PC-9 (cell line): ENCODE results near the gene EFEMP2. TPM values are rescaled to one million over a fixed set of nuclear protein-coding genes. Genes with fewer than 3 reads are reported as not detected.
"Not testable (repeated sequence)": the region's sequence is repeated elsewhere in the genome, so short reads cannot be mapped to it uniquely, and the experiment has no call there.

Source experiments
- BruUV-seq: library from RNA; stranded (reverse); fragments of 400-500 nt; replicated peaks from 2 replicates; lab custom pipeline; 2021; lab: Mats Ljungman, UMichigan
- CTCF ChIA-PET: fragments of 300-600 bp; sonication (Branson Sonifier 250); formaldehyde crosslinking; loops from one replicate; lab custom pipeline; 2022; ENCODE audit warnings: antibody characterized with exemption; lab: Charles Lee
- POLR2A ChIA-PET: fragments of 300-600 bp; sonication (Branson Sonifier 250); formaldehyde crosslinking; loops from one replicate; lab custom pipeline; 2022; ENCODE audit warnings: antibody characterized with exemption; ENCODE audit not compliant: unreplicated experiment; lab: Charles Lee
- DNase-seq, 2 experiments: peaks; one replicate each; pipeline versions ENCODE4 v3.0.0 to v3.0.0-alpha.2; 2015 to 2022; ENCODE audit warnings: mixed read lengths in 1 of 2
- H2AFZ ChIP-seq: fragments of 200-600 bp; sonication (generic); 2 replicates; pipeline ENCODE4 v1.8.1; 2017; ENCODE audit warnings: antibody characterized with exemption
- H3F3A ChIP-seq: fragments of 200-600 bp; sonication (generic); 2 replicates; pipeline ENCODE4 v1.8.1; 2017; ENCODE audit warnings: antibody characterized with exemption, mild to moderate bottlenecking, low read depth; ENCODE audit not compliant: insufficient read depth
- H3K27ac ChIP-seq: fragments of 200-600 bp; sonication (generic); 2 replicates; pipeline ENCODE4 v1.6.1; 2016; ENCODE audit warnings: mixed run types
- H3K27me3 ChIP-seq: fragments of 200-600 bp; sonication (generic); 2 replicates; pipeline ENCODE4 v1.6.1; 2016; ENCODE audit warnings: low read depth, mixed run types; ENCODE audit not compliant: insufficient read depth
- H3K36me3 ChIP-seq: fragments of 200-600 bp; sonication (generic); 2 replicates; pipeline ENCODE4 v1.6.1; 2016; ENCODE audit warnings: low read depth, mixed run types
- H3K4me1 ChIP-seq: fragments of 200-600 bp; sonication (generic); replicated peaks from 2 replicates; pipeline ENCODE4 v1.6.1; 2016; ENCODE audit warnings: mixed run types; ENCODE audit not compliant: insufficient read depth
- H3K4me2 ChIP-seq: fragments of 200-600 bp; sonication (generic); 2 replicates; pipeline ENCODE4 v1.6.1; 2017; ENCODE audit warnings: mixed run types
- H3K4me3 ChIP-seq: fragments of 200-600 bp; sonication (generic); 2 replicates; pipeline ENCODE4 v1.6.1; 2016; ENCODE audit warnings: mixed run types
- H3K79me2 ChIP-seq: fragments of 200-600 bp; sonication (generic); 2 replicates; pipeline ENCODE4 v1.6.1; 2017; ENCODE audit warnings: low read depth, mixed run types
- H3K9me2 ChIP-seq: fragments of 200-600 bp; sonication (generic); 2 replicates; pipeline ENCODE4 v1.8.1; 2017; ENCODE audit warnings: mild to moderate bottlenecking; ENCODE audit not compliant: insufficient read depth
- H3K9me3 ChIP-seq: fragments of 200-600 bp; sonication (generic); 2 replicates; pipeline ENCODE4 v1.8.1; 2016; ENCODE audit warnings: low read depth; ENCODE audit not compliant: insufficient read depth
- H4K20me1 ChIP-seq: fragments of 200-600 bp; sonication (generic); 2 replicates; pipeline ENCODE4 v1.8.1; 2017; ENCODE audit not compliant: insufficient read depth
- CTCF ChIP-seq: fragments of 200-600 bp; sonication (generic); conservative IDR thresholded peaks from 2 replicates; pipeline ENCODE4 v1.6.1; 2017; ENCODE audit warnings: mixed run types, antibody characterized with exemption, mild to moderate bottlenecking, moderate library complexity
- EZH2 ChIP-seq: fragments of 200-600 bp; sonication (generic); IDR thresholded peaks from 2 replicates; pipeline ENCODE4 v1.8.0; 2017; ENCODE audit warnings: antibody characterized with exemption, low read depth
- intact Hi-C: fragments of 100-400 bp; cut with micrococcal nuclease; formaldehyde crosslinking; loops from one replicate; pipeline ENCODE4 v1.10.0; 2022; ENCODE audit not compliant: unreplicated experiment
- total RNA-seq: library from RNA; stranded (reverse); gene quantifications from 2 replicates; pipeline ENCODE4 v1.2.3, GENCODE V29; 2021

The EFEMP2 gene
- total RNA-seq, 1 experiment from 2014 or later, result 18.1 TPM

GRCh38 chr11:65834202-65834601 is 38.4 kb downstream of the EFEMP2 start:
- Histone ChIP-seq H3K4me2 (no peak overlapping the region), H3K9me2 (no peaks in the 10 kb centered on the region), H3F3A (no peaks in the 10 kb centered on the region), H3K9me3 (peaks cover 4% of the 10 kb centered on the region; the same call in 1 of the 2 replicates), H4K20me1 (no peaks in the 10 kb centered on the region), H3K36me3 (no peaks in the 10 kb centered on the region), H3K79me2 (no peaks in the 10 kb centered on the region), H3K4me3 (no peak overlapping the region), H3K4me1 (no peaks in the 10 kb centered on the region), H2AFZ (no peak overlapping the region), H3K27me3 (peaks cover 50% of the 10 kb centered on the region), H3K27ac (no peak overlapping the region)
- ChIA-PET POLR2A (no interaction called here), CTCF (no interaction called here)
- TF ChIP-seq CTCF, result no peak
- no peak for TF ChIP-seq EZH2
- DNase-seq, result no peak
- intact Hi-C loops, result no loop called here
- no TSS peak for BruUV-seq

GRCh38 chr11:65833297-65834030 is 39.1 kb downstream of the EFEMP2 start, which contains the start of gene SNX32:
SNX32 (plus strand) TSS chr11:65833963; CDS start chr11:65834066, 103 bp downstream.
- Histone ChIP-seq H3K4me2 (no peak within 1 kb of the TSS), H3K36me3 (no peaks in the 10 kb centered on the region), H3K79me2 (no peaks in the 10 kb centered on the region), H3K9me2 (no peaks in the 10 kb centered on the region), H3K4me1 (no peaks in the 10 kb centered on the region), H3K9me3 (peaks cover 4% of the 10 kb centered on the region; the same call in 1 of the 2 replicates), H3K27ac (no peak within 1 kb of the TSS), H3F3A (no peaks in the 10 kb centered on the region), H3K4me3 (no peak within 1 kb of the TSS), H3K27me3 (peaks cover 58% of the 10 kb centered on the region), H2AFZ (no peak within 1 kb of the TSS), H4K20me1 (no peaks in the 10 kb centered on the region)
- no TSS peak for BruUV-seq
- intact Hi-C loops, result no loop called here
- DNase-seq, result no peak
- POLR2A ChIA-PET, result no interaction called here
- no peak for TF ChIP-seq EZH2
- no peak for TF ChIP-seq CTCF
- CTCF ChIA-PET, result no interaction called here

- H3K9me2 ChIP-seq, H3K79me2 ChIP-seq, BruUV-seq, H3K4me2 ChIP-seq, DNase-seq, H4K20me1 ChIP-seq, H3K4me1 ChIP-seq, H3K27ac ChIP-seq, intact Hi-C loops, H2AFZ ChIP-seq, CTCF ChIA-PET, H3K36me3 ChIP-seq, H3F3A ChIP-seq, POLR2A ChIA-PET, H3K4me3 ChIP-seq, H3K9me3 ChIP-seq: not testable (repeated sequence)
- H3K27me3 ChIP-seq, result peaks cover 59% of the 10 kb centered on the region
Observed at GRCh38 chr11:65832231-65832630, 40.4 kb downstream of the EFEMP2 start.
